Thyroid gland (tissue), 4 donors: ENCODE measurements around the gene CTNNA2.

Experiments
- POLR2A ChIP-seq, 2 donors: fragments of 450-650 bp; IDR thresholded peaks; one replicate each; pipeline ENCODE4 v1.6.1; 2017; ENCODE audit warnings: antibody characterized with exemption in 2 of 2, mild to moderate bottlenecking in 2 of 2, moderate library complexity in 1 of 2
- TF ChIP-seq, protein P1 (sequence below), 6 experiments: fragments of 200-600 bp in 3 of 6; fragments of 450-650 bp in 3 of 6; sonication (generic) in 3 of 6; IDR thresholded peaks; one replicate each; pipeline ENCODE4 v1.5.1; 2016 to 2019; ENCODE audit warnings: antibody characterized with exemption in 6 of 6, mild to moderate bottlenecking in 2 of 6, inconsistent platforms in 1 of 6, moderate library complexity in 1 of 6

DNA sequence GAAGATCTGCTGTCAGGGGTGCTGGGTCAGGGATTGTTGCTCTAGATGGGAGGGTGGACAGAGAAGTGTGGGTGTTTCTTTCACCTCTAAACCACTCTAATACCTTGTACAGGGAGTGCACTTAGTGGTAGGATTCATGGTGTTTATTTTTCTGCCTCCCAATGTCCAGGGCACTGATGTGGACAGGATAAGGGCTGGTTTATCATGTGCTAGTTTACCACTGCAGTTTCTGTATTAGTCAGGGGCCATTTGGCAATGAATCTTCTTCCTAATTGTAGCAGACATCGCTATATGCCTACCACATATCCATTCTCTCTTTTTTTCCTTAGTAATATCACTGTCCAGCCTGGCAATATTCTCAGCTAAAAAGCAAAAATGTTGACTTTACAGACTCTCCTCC, 842.0 kb downstream of the CTNNA2 start:
- TF ChIP-seq, protein P1, sequence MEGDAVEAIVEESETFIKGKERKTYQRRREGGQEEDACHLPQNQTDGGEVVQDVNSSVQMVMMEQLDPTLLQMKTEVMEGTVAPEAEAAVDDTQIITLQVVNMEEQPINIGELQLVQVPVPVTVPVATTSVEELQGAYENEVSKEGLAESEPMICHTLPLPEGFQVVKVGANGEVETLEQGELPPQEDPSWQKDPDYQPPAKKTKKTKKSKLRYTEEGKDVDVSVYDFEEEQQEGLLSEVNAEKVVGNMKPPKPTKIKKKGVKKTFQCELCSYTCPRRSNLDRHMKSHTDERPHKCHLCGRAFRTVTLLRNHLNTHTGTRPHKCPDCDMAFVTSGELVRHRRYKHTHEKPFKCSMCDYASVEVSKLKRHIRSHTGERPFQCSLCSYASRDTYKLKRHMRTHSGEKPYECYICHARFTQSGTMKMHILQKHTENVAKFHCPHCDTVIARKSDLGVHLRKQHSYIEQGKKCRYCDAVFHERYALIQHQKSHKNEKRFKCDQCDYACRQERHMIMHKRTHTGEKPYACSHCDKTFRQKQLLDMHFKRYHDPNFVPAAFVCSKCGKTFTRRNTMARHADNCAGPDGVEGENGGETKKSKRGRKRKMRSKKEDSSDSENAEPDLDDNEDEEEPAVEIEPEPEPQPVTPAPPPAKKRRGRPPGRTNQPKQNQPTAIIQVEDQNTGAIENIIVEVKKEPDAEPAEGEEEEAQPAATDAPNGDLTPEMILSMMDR (IDR thresholded peaks at IDR 0.05) = no peak
- TF ChIP-seq POLR2A (IDR thresholded peaks at IDR 0.05) = no peak
